NT2/D1 (cell line): ENCODE measurements around the gene CRX.

Source experiments
- SUZ12 ChIP-seq: IDR thresholded peaks from 2 replicates; pipeline ENCODE4 v1.6.1; 2011; ENCODE audit not compliant: insufficient read length, insufficient read depth; ENCODE audit errors: extremely low read depth
- YY1 ChIP-seq: IDR thresholded peaks from 2 replicates; pipeline ENCODE4 v1.6.1; 2011; ENCODE audit not compliant: insufficient read length, insufficient read depth
- ZNF274 ChIP-seq: IDR thresholded peaks from 2 replicates; pipeline ENCODE4 v1.6.1; 2011; ENCODE audit warnings: mild to moderate bottlenecking, low read depth, low read length

DNA sequence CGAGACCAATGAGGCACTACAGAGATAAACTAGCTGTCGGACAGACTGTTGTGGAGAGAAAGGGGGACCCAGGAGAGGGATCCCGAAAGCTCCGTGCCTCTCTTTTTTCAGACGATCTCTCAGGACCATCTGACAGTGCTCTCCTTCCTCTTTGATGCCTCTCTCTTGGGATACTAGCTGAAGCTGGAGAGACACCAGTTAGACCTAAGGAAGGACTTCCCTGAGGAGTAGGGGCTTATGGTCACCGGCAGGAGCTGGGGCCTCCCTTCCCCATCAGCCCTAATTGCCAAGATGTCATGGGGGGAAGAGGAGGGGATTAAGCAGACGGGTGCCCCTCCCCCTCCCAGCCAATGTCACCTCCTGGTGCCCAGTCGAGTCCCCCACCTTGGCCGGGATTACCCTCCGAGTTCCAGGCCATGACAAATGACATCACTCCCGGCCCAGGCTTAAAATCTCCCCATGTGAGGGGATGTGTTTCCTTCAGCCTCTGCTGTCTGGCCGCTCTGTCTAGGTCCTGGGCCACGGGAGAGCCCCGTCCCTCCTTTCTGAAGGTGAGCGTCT, at the start of gene CRX:
- no peak for TF ChIP-seq SUZ12
- TF ChIP-seq YY1, result no peak
- TF ChIP-seq ZNF274, result no peak
